CD4-positive, alpha-beta T cell (primary cell): ENCODE measurements around the gene RNF113B. TPM values are rescaled to one million over a fixed set of nuclear protein-coding genes. Genes with fewer than 3 reads are reported as not detected.

Source experiments
- ATAC-seq: fragments of 200-7000 bp; cut with Tn5 transposase; one replicate; pipeline ENCODE4 v1.10.0; 2022; ENCODE audit warnings: mild to moderate bottlenecking; ENCODE audit not compliant: poor library complexity
- CTCF ChIA-PET: fragments of 350-600 bp; sonication (Branson Sonifier 250); formaldehyde crosslinking; loops from one replicate; lab custom pipeline; 2021; ENCODE audit warnings: antibody characterized with exemption, inconsistent platforms; lab: Charles Lee
- POLR2A ChIA-PET: fragments of 350-600 bp; sonication (Branson Sonifier 250); formaldehyde crosslinking; loops from one replicate; lab custom pipeline; 2021; ENCODE audit warnings: antibody characterized with exemption, inconsistent platforms; lab: Charles Lee
- DNase-seq, 14 experiments: peaks; one replicate each; pipeline ENCODE4 v3.0.0-alpha.2; 2013 to 2020; ENCODE audit warnings: mixed read lengths in 2 of 14
- H3K27ac ChIP-seq, 2 donors: one replicate each; pipeline versions ENCODE4 v1.5.1 to v1.7.0; 2013; ENCODE audit warnings: low read length in 2 of 2, low read depth in 1 of 2, mild to moderate bottlenecking in 1 of 2
- H3K27me3 ChIP-seq, 2 experiments: 1 replicate in 1 of 2; 2 replicates in 1 of 2; pipeline versions ENCODE4 v1.6.1 to v1.7.0; 2013; ENCODE audit warnings: low read length in 2 of 2, control low read depth in 1 of 2, mild to moderate bottlenecking in 1 of 2, moderate library complexity in 1 of 2; ENCODE audit not compliant: insufficient read depth in 2 of 2, control insufficient read depth in 1 of 2
- H3K36me3 ChIP-seq: one replicate; pipeline ENCODE4 v1.6.1; 2013; ENCODE audit warnings: low read length, control low read depth; ENCODE audit not compliant: insufficient read depth
- H3K4me1 ChIP-seq: one replicate; pipeline ENCODE4 v1.6.1; 2013; ENCODE audit warnings: low read length, control low read depth; ENCODE audit not compliant: insufficient read depth
- H3K4me3 ChIP-seq: one replicate; pipeline ENCODE4 v1.5.1; 2013; ENCODE audit warnings: mild to moderate bottlenecking, low read length, moderate library complexity
- H3K9me3 ChIP-seq, 2 experiments: 1 replicate in 1 of 2; 2 replicates in 1 of 2; pipeline versions ENCODE4 v1.6.1 to v1.7.0; 2013; ENCODE audit warnings: low read length in 2 of 2, mild to moderate bottlenecking in 2 of 2, control low read depth in 1 of 2, moderate library complexity in 1 of 2; ENCODE audit not compliant: control insufficient read depth in 1 of 2, insufficient read depth in 1 of 2
- H3K27ac Mint-ChIP-seq: one replicate; pipeline ENCODE4 v1.8.0; 2020; ENCODE audit warnings: mixed read lengths
- H3K27me3 Mint-ChIP-seq: one replicate; pipeline ENCODE4 v1.8.0; 2021; ENCODE audit warnings: mixed read lengths
- H3K36me3 Mint-ChIP-seq: one replicate; pipeline ENCODE4 v1.8.0; 2021; ENCODE audit warnings: low read depth, mixed read lengths
- H3K4me1 Mint-ChIP-seq: one replicate; pipeline ENCODE4 v1.8.0; 2021; ENCODE audit warnings: low read depth, mixed read lengths
- H3K4me3 Mint-ChIP-seq: one replicate; pipeline ENCODE4 v1.8.0; 2020; ENCODE audit warnings: mild to moderate bottlenecking, mixed read lengths
- H3K9me3 Mint-ChIP-seq: one replicate; pipeline ENCODE4 v1.8.0; 2020; ENCODE audit warnings: mixed read lengths
- CTCF ChIP-seq: fragments of 200-600 bp; IDR thresholded peaks from one replicate; pipeline ENCODE4 v1.8.0; 2022; ENCODE audit warnings: antibody characterized with exemption, mild to moderate bottlenecking
- intact Hi-C, 2 experiments: fragments of 100-400 bp; cut with DNase I in 1 of 2; cut with micrococcal nuclease in 1 of 2; formaldehyde crosslinking; loops; one replicate each; pipeline versions ENCODE4 v1.15.1 to v1.9.0; 2023 to 2025; cut with DNase I, micrococcal nuclease
- total RNA-seq, 174 experiments: library from RNA in 2 of 174; stranded (reverse) in 2 of 174; gene quantifications; one replicate each; pipeline ENCODE4 v1.2.3 and lab custom pipeline; 2021 to 2026

RNF113B gene
- total RNA-seq, 2 experiments from 2014 or later = not detected

- ChIA-PET POLR2A (no interaction called here), CTCF (no interaction called here)
- intact Hi-C loops = no loop called here
- Histone ChIP-seq H3K36me3 (no peaks in the 10 kb centered on the region), H3K4me3 (no peak overlapping the region), H3K9me3 (peaks cover 0 to 13% of the 10 kb centered on the region in 2 experiments), H3K27me3 (peaks cover 0 to 3% of the 10 kb centered on the region in 2 experiments), H3K4me1 (no peaks in the 10 kb centered on the region), H3K27ac (no peak overlapping the region)
- Mint-ChIP-seq H3K27ac (no peak overlapping the region), H3K9me3 (peaks cover 2% of the 10 kb centered on the region), H3K27me3 (no peaks in the 10 kb centered on the region), H3K4me1 (no peaks in the 10 kb centered on the region), H3K36me3 (no peaks in the 10 kb centered on the region), H3K4me3 (no peak overlapping the region)
- no peak for TF ChIP-seq CTCF
- no peak for DNase-seq
- no peak for ATAC-seq
Observed at GRCh38 chr13:98180092-98180491, 3.0 kb upstream of the RNF113B start.

- Mint-ChIP-seq H3K36me3 (no peaks in the 10 kb centered on the region), H3K27ac (no peak overlapping the region), H3K4me3 (no peak overlapping the region), H3K27me3 (peaks cover 30% of the 10 kb centered on the region), H3K9me3 (peaks cover 2% of the 10 kb centered on the region), H3K4me1 (no peaks in the 10 kb centered on the region)
- no peak for ATAC-seq
- no peak overlapping the region for H3K4me3 ChIP-seq
- no peaks in the 10 kb centered on the region for H3K27me3 ChIP-seq
- H3K4me1 ChIP-seq = no peaks in the 10 kb centered on the region
- H3K9me3 ChIP-seq = peaks cover 0 to 13% of the 10 kb centered on the region in 2 experiments
- TF ChIP-seq CTCF = no peak
- no peak overlapping the region for H3K27ac ChIP-seq
- CTCF ChIA-PET = interaction anchor here (0.7 kb wide), 1 partner anchor 1726 kb away, joined by 3 read pairs; no protein-coding TSS in a partner anchor
- H3K36me3 ChIP-seq = no peaks in the 10 kb centered on the region
- POLR2A ChIA-PET = no interaction called here
- no peak for DNase-seq
- intact Hi-C loops = no loop called here
Observed at GRCh38 chr13:98175823-98176222, 1.2 kb downstream of the RNF113B start.

- peaks cover 32% of the 10 kb centered on the region for H3K27me3 Mint-ChIP-seq
- intact Hi-C loops = no loop called here
- ATAC-seq = no peak
- H3K4me3 Mint-ChIP-seq = no peak overlapping the region
- H3K27me3 ChIP-seq = no peaks in the 10 kb centered on the region
- peaks cover 0 to 13% of the 10 kb centered on the region in 2 experiments for H3K9me3 ChIP-seq
- no peak overlapping the region for H3K27ac Mint-ChIP-seq
- H3K27ac ChIP-seq = no peak overlapping the region
- H3K9me3 Mint-ChIP-seq = no peaks in the 10 kb centered on the region
- ChIA-PET CTCF (interaction anchor here (0.7 kb wide), 1 partner anchor 1727 kb away, joined by 3 read pairs; no protein-coding TSS in a partner anchor), POLR2A (no interaction called here)
- no peaks in the 10 kb centered on the region for H3K4me1 Mint-ChIP-seq
- H3K4me1 ChIP-seq = no peaks in the 10 kb centered on the region
- H3K36me3 ChIP-seq = no peaks in the 10 kb centered on the region
- H3K36me3 Mint-ChIP-seq = no peaks in the 10 kb centered on the region
- TF ChIP-seq CTCF = no peak
- DNase-seq = no peak
- H3K4me3 ChIP-seq = no peak overlapping the region
Observed at GRCh38 chr13:98175043-98175442, 2.0 kb downstream of the RNF113B start.
